Stimulated activated CD4-positive, alpha-beta T cell treated with anti-CD3 and anti-CD28 coated beads, Interleukin-15, amount 100 ng/mL, for 24 hours (primary cell): Measurements from ENCODE around the gene DUSP16.
"Not testable (repeated sequence)": the region's sequence is repeated elsewhere in the genome, so short reads cannot be mapped to it uniquely, and the experiment has no call there.

Experiments
- DNase-seq: peaks from one replicate; pipeline ENCODE4 v3.0.0-alpha.2; 2020

DUSP16 gene

DNA sequence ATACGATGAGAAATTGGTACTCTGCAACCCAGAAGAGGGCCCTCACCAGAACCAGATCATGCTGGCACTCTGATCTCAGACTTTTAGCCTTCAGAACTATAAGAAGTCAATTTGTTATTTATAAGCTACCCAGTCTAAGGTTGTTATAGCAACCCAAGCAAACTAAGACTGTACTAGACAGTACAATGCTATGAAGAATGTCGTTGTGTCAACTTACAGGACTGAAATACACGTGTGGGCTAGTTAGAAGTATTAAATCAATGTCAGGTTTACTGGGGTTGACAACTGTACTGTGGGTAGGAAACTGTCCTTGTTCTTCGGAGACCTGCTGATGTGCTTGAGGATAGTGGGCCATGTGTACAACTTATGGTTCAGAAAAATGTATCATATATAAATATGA is 19.7 kb downstream of the DUSP16 start:
- DNase-seq = no peak

- no peak for DNase-seq
These were observed 20.4 kb downstream of the DUSP16 start for GRCh38 chr12:12542286-12542685.

DNA sequence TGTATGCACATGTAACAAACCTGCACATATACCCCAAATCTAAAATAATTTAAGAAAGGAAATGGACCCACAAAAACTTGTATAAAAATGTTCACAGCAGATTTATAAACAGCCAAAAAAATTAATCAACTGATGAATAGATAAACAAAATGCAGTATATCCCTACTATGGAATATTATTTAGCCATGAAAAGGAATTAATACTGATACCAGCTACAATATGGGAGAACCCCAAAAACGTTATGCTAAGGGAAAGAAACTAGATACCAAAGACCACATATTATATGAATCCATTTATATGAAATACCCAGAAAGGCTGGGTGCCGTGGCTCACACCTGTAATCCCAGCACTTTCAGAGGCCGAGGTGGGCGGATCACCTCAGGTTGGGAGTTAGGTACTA is 20.9 kb downstream of the DUSP16 start:
- DNase-seq = no peak

- no peak for DNase-seq
These were observed 22.2 kb downstream of the DUSP16 start for GRCh38 chr12:12540261-12541013.

DNA sequence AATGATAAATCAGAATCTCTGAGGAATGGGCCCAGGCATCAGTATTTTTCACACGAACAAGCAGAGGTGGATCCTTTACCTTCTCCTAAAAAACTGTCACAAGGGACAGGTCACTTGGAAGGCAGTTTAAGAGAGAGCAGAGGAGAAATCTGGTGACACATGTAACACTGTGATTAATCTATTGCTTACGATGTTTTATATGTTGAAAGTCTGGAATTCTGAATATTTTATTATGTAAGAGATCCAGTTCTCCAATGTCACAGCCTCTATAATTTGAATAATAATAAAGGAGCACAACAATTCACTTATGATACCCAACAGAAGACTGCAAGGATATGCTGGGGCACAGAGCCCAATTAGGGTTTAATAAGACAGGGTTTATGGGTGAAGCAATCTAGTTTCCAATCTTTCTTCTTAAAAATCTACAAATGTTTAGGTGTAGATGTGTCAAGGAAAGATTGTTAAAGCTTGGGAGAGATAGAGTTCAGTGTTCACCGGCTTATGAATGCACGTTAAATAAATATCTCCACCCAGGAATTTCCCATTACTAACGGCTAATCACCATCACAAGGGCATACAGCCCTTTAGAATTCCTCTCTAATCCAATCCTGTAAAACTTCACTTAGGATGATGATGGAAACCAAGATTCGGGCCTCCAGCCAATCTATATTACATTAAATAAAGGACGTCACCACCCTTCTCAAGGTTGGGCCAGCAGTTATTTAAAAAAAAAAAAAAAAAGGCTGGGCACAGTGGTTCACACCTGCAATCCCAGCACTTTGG is 23.4 kb downstream of the DUSP16 start:
- no peak for DNase-seq

DNA sequence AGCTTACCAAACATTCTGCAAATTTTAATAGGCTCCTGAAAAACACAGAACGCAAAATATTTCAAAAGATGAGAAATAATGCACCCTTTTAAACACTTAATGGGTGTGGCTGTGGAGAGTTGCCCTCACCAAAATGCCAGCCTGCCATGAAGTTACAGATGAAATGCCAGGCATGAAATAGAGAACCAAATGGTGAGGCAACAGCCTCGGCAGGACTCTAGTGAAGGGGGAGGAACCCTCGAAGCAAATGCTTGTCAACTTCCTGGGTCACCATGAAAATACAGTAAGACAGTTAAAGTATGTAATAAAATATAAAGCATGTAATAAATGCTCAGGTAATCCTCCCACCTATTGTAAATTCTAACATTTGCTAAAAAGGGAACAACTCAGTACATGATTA is 24.1 kb downstream of the DUSP16 start:
- DNase-seq = no peak

GRCh38 chr12:12537421-12537820 is 25.2 kb downstream of the DUSP16 start:
- no peak for DNase-seq

- DNase-seq = no peak
These were observed 27.7 kb downstream of the DUSP16 start for GRCh38 chr12:12534975-12535374.

DNA sequence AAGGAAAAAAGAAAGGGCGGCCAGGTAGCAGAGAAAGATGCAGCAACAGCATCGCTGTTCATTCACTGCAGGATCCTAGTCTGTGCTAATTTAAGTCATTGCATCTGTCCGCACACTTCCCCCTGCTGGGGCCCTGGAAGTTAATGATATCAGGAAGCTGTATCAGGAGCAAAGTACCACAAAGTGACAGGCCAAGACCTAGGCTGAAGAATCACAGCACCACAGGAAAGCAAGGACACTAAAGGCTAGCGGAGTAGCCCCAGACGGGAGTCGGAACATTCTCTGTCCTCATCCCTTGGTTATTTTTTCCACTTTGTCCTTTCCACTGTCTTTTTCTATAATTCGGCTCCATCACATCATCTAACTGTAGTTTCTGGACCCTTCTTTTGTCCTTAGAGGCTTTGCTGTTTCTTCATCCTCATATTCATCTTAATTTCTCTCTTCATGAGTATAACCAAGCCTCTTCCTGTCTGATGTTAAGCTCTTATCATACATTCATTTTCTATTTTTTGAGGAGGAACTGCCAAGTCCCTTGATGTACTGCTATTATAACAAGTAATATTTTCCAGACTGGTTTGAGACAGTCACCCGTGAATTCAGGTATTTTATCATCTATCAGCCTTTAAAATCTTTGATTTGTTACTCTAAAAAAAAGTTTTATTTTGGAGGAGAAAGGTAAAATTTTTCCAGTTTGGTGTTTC is 28.3 kb downstream of the DUSP16 start:
- DNase-seq = no peak

DNA sequence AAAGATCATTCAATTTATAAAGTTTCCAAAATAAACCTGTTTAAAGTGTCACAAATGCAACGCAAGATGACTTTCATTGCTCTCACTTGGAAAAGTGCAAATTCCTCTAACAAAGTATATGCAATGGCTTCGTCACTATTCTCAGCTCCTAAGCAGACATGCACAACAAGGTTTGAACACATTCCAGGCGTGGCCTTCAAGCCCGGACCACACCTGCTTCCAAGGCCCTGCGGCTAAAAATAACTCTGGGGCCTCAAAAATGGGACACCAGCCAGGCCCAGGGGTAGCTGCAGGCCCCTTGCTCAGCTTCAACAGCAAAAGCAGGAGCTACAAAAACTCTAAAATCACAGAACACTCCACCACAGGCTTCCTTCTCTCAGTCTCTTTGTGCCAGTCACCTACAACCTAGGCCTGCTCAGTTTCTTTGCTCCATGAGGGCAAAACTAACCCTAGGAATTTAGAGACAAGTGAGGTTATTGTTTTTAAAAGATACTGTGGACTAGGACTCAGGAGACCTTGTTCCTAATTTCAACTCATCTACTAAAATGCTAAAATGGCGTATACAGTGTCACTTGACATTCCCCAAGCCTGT is 29.3 kb downstream of the DUSP16 start:
- no peak for DNase-seq

DNA sequence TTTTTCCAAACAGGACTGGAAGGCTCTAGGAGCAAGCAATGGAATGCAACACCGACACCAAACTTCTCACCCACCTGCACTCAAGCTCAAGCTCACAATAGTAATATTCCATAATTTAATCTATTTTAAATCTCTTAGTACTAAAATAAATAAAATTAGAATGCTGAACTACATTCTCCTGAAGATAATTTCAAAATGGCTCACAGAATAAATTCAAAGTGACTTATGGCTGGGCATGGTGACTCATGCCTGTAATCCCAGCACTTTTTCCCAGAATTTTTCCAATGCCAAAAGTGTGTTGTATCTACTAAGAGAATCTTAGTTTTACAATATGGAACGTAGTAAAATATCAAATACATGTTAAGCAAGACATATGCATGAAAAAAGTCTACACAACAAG is 31.5 kb downstream of the DUSP16 start:
- DNase-seq = no peak

GRCh38 chr12:12529783-12530421 is 32.8 kb downstream of the DUSP16 start:
- no peak for DNase-seq

DNA sequence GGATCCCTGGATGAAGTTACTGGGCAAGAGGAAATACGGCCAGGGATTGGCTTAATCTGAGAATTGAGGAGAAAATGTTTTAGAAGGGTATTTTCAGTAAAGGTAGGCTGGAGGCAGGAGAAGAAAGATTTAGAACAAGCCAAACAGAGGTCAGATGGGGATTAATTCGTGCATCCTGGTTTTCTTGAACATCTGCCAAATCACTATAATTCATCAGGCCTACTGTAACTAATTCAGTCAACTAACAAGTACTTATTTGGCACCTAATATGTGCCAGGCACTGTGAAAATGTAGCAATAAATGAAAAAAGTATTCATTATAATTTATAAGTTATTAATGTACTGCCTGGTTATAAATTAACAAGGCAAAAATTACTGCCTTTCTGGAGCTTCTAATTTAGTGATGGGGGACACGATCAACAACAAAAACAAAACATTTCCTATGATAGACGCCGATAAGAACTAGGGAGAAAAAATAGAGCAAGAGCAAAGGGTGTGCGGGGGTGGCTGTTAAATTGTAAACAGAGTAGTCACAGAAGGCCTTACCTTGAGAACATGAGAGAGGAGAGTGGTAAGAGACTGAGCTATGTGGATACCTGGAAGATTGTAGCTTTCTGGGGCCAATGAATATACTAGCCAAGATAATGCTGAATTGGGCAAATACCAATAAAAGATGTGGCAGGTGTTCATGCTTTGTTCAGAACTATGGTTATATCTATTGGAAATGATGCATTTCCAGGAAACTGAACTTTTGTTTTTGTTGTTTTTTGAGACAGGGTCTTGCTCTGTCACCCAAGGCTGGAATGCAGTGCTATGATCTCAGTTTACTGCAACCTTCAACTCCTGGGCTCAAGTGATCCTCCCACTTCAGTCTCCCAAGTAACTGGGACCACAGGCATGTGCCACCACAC is 34.0 kb downstream of the DUSP16 start:
- no peak for DNase-seq

- DNase-seq = no peak
These were observed 34.8 kb downstream of the DUSP16 start for GRCh38 chr12:12527820-12528296.

- no peak for DNase-seq
These were observed 38.5 kb downstream of the DUSP16 start for GRCh38 chr12:12524128-12524527.

- no peak for DNase-seq
These were observed 39.4 kb downstream of the DUSP16 start for GRCh38 chr12:12523229-12523628.

- not testable (repeated sequence) for DNase-seq
These were observed 40.0 kb downstream of the DUSP16 start for GRCh38 chr12:12522657-12523056.

DNA sequence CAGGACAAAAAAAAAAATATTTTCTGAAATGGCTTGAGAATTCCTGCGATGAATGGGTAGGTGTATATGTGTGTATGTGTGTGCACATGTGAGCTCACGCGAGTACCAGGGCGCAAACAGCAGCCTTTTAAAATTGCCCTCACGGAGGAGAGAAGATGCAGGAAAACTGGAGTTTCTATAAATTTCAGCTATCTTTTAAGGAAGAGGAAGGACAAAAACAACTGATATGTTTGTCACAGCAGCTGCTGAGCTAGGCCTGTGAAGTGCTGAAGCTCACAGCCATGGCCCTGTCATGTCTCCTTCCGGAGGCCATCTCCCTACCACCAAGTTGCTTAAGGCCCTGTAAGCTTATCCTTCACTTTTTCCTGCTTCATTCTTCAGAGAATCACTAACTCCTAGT is 40.8 kb downstream of the DUSP16 start:
- DNase-seq = no peak

DNA sequence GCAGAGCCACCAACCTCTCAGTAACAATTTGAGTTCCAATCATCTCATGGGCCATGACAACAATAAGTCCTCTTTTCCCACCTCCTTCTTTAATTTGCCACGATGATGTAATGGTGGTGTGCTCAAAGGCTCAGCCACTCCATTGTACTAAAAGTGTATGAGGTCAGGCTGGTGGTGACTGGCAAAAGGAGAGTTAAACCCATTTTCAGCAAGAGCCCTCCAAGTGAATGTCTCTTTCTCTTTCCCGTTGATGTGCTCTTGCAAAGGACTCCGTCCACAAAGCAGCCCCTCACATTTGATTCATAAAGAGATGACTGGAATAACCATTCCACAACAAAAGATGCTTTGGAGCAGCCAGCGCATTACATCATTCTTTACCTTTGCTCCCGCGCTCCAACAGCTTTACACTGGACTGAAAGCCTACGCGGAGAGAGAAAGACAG is 41.6 kb downstream of the DUSP16 start:
- no peak for DNase-seq

DNA sequence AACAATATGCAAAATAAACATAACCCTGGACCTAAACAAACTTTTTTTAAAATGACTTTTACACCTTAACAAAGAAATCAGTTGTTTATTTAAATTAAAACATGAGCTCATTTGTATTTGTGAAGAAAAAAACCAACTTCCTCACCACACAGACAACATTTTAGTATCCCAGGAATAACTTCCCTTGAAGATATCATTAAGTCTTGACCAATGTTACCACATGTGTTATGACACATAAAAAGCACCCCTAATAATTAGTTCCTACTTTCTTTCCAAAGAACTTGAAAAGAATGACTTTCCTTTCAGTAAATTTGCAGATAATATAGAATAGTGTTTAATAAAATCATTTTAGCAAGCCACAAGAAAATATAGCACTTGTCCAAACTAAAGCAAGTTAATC is 42.4 kb downstream of the DUSP16 start:
- DNase-seq = no peak

GRCh38 chr12:12519354-12519998 is 43.2 kb downstream of the DUSP16 start:
- no peak for DNase-seq
